T follicular helper cell (primary cell): ENCODE results near the gene BRD1.

Source experiments
- DNase-seq: peaks from one replicate; pipeline ENCODE4 v3.0.0-alpha.2; 2020; ENCODE audit warnings: low read depth

The BRD1 gene

GRCh38 chr22:49753276-49753890, 74.3 kb downstream of the BRD1 start:
- DNase-seq: no peak

- DNase-seq: no peak
Measured at GRCh38 chr22:49752598-49753091, 75.0 kb downstream of the BRD1 start.

- no peak for DNase-seq
Measured at GRCh38 chr22:49751966-49752597, 75.6 kb downstream of the BRD1 start.

GRCh38 chr22:49751318-49751965, 76.2 kb downstream of the BRD1 start:
- DNase-seq: no peak

- DNase-seq: no peak
Measured at GRCh38 chr22:49749885-49750510, 77.7 kb downstream of the BRD1 start.

GRCh38 chr22:49749227-49749626, 78.4 kb downstream of the BRD1 start:
- no peak for DNase-seq

GRCh38 chr22:49748514-49748913, 79.2 kb downstream of the BRD1 start:
- no peak for DNase-seq

GRCh38 chr22:49747716-49748115, 80.0 kb downstream of the BRD1 start:
- no peak for DNase-seq

- DNase-seq: no peak
Measured at GRCh38 chr22:49747130-49747529, 80.5 kb downstream of the BRD1 start.

- no peak for DNase-seq
Measured at GRCh38 chr22:49746065-49746464, 81.6 kb downstream of the BRD1 start.

GRCh38 chr22:49740242-49740641, 87.4 kb downstream of the BRD1 start:
- DNase-seq: no peak

GRCh38 chr22:49739138-49739537, 88.5 kb downstream of the BRD1 start:
- DNase-seq: no peak

- DNase-seq: no peak
Measured at GRCh38 chr22:49738566-49738965, 89.1 kb downstream of the BRD1 start.

- DNase-seq: no peak
Measured at GRCh38 chr22:49738006-49738405, 89.7 kb downstream of the BRD1 start.

- no peak for DNase-seq
Measured at GRCh38 chr22:49737101-49737551, 90.5 kb downstream of the BRD1 start.

GRCh38 chr22:49736538-49736937, 91.1 kb downstream of the BRD1 start:
- DNase-seq: no peak

- DNase-seq: no peak
Measured at GRCh38 chr22:49735901-49736421, 91.7 kb downstream of the BRD1 start.

GRCh38 chr22:49735411-49735900, 92.2 kb downstream of the BRD1 start:
- no peak for DNase-seq

- DNase-seq: no peak
Measured at GRCh38 chr22:49734882-49735281, 92.8 kb downstream of the BRD1 start.

GRCh38 chr22:49734390-49734789, 93.3 kb downstream of the BRD1 start:
- no peak for DNase-seq

GRCh38 chr22:49733631-49734030, 94.0 kb downstream of the BRD1 start:
- no peak for DNase-seq

GRCh38 chr22:49730656-49731055, 97.0 kb downstream of the BRD1 start:
- DNase-seq: no peak
